GM12875 (cell line): Measurements from ENCODE around the gene GRN.
A peak's percentile ranks its signal among the peaks of the same experiment; 100 is the strongest.

Source experiments
- H3K4me3 ChIP-seq: one replicate; pipeline ENCODE4 v1.5.1; 2011; ENCODE audit warnings: low read depth, low read length, control low read depth
- TF ChIP-seq, protein P1 (sequence below): IDR thresholded peaks from 2 replicates; pipeline ENCODE4 v1.5.1; 2011; ENCODE audit warnings: low read depth, mild to moderate bottlenecking, control low read depth, inconsistent platforms, low read length, moderate library complexity, borderline replicate concordance; ENCODE audit not compliant: insufficient read depth

The GRN gene

DNA sequence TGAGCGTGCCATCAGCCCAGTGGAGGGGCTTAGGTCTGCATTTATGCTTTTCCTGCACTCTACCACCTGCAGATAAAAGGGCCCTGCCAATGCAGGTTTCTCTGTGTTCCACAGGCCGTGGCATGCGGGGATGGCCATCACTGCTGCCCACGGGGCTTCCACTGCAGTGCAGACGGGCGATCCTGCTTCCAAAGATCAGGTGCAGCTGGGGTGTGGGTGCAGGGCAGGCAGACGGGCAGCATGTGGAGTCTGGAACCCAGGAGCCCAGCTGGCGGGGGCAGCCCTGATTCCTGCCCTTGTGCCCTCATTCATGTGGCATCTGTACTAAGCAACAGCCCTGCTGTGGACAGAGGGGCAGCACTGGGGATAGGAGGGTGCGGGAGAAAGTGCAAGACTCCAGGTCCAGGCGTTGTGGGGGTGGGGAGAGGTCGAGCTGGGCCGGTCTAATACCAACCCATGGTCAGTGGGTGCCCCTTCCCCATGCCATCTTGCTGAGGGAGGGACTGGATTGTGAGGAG, 4.5 kb downstream of the GRN start:
- TF ChIP-seq, protein P1, sequence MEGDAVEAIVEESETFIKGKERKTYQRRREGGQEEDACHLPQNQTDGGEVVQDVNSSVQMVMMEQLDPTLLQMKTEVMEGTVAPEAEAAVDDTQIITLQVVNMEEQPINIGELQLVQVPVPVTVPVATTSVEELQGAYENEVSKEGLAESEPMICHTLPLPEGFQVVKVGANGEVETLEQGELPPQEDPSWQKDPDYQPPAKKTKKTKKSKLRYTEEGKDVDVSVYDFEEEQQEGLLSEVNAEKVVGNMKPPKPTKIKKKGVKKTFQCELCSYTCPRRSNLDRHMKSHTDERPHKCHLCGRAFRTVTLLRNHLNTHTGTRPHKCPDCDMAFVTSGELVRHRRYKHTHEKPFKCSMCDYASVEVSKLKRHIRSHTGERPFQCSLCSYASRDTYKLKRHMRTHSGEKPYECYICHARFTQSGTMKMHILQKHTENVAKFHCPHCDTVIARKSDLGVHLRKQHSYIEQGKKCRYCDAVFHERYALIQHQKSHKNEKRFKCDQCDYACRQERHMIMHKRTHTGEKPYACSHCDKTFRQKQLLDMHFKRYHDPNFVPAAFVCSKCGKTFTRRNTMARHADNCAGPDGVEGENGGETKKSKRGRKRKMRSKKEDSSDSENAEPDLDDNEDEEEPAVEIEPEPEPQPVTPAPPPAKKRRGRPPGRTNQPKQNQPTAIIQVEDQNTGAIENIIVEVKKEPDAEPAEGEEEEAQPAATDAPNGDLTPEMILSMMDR = no peak
- H3K4me3 ChIP-seq = no peak overlapping the region

DNA sequence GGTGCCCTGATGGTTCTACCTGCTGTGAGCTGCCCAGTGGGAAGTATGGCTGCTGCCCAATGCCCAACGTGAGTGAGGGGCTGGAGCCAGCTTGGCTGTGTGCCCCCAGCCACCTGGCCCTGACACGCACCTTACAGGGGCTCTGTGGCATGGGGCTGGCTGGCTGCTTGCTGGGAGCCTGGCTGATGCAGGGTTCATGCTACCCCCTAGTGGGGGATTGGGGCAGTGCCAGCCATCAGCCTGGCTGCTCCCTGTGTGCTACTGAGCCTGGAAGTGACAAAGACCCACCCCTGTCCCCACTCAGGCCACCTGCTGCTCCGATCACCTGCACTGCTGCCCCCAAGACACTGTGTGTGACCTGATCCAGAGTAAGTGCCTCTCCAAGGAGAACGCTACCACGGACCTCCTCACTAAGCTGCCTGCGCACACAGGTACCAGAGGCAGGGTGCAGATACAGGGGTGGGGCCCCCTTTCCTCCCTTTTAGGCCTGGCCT, 5.7 kb downstream of the GRN start:
- no peak overlapping the region for H3K4me3 ChIP-seq
- TF ChIP-seq, protein P1 = peak; percentile 99

DNA sequence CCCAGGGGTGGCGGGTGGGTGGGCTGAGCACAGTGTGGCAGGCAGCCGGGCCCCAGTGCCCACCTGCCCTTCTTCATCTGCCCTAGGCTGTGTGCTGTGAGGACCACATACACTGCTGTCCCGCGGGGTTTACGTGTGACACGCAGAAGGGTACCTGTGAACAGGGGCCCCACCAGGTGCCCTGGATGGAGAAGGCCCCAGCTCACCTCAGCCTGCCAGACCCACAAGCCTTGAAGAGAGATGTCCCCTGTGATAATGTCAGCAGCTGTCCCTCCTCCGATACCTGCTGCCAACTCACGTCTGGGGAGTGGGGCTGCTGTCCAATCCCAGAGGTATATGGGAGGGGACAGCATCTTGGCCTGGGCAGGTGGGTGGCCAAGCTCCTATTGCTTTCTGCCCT, 6.4 kb downstream of the GRN start:
- H3K4me3 ChIP-seq = no peak overlapping the region
- TF ChIP-seq, protein P1 = no peak

DNA sequence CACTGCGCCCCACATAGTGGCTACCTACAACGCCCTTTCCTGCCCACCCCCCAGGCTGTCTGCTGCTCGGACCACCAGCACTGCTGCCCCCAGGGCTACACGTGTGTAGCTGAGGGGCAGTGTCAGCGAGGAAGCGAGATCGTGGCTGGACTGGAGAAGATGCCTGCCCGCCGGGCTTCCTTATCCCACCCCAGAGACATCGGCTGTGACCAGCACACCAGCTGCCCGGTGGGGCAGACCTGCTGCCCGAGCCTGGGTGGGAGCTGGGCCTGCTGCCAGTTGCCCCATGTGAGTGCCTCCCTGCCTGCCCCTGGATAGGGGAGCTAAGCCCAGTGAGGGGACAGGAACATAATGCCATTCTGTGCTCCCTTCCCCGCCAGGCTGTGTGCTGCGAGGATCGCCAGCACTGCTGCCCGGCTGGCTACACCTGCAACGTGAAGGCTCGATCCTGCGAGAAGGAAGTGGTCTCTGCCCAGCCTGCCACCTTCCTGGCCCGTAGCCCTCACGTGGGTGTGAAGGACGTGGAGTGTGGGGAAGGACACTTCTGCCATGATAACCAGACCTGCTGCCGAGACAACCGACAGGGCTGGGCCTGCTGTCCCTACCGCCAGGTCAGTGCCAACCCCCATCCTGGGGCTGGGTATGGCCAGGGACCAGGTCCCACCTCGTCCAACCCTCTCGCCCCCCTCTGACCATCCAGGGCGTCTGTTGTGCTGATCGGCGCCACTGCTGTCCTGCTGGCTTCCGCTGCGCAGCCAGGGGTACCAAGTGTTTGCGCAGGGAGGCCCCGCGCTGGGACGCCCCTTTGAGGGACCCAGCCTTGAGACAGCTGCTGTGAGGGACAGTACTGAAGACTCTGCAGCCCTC, 7.1 kb downstream of the GRN start:
- no peak overlapping the region for H3K4me3 ChIP-seq
- TF ChIP-seq, protein P1 = no peak

DNA sequence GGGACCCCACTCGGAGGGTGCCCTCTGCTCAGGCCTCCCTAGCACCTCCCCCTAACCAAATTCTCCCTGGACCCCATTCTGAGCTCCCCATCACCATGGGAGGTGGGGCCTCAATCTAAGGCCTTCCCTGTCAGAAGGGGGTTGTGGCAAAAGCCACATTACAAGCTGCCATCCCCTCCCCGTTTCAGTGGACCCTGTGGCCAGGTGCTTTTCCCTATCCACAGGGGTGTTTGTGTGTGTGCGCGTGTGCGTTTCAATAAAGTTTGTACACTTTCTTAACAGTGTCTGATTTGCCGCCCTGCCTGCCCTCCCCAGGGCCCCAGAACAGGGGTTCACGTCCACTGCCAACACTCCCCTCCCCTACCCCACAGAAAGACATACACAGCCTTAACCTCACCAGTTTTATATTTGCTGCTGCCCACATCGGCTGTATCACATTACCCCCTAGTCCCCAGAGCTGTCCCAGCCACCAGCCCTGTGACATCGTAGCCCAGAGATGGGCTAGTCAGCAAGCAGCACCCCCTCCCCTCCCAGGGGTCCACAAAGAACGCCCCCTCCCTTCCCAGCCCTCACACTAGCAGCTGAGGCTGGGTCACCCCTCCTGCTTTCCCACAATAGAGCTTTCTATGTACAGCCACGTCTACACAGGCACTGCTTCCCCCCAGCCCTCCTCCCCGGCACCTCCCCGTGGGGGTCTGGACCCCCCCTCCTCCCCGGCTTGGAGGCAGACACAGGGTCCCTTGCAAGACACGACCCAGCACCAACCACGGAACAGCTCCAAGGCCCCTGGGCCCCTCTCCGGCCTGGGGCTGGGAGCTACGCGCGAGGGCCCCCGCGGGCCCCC, 7.9 kb downstream of the GRN start:
- TF ChIP-seq, protein P1 = no peak
- H3K4me3 ChIP-seq = no peak overlapping the region

DNA sequence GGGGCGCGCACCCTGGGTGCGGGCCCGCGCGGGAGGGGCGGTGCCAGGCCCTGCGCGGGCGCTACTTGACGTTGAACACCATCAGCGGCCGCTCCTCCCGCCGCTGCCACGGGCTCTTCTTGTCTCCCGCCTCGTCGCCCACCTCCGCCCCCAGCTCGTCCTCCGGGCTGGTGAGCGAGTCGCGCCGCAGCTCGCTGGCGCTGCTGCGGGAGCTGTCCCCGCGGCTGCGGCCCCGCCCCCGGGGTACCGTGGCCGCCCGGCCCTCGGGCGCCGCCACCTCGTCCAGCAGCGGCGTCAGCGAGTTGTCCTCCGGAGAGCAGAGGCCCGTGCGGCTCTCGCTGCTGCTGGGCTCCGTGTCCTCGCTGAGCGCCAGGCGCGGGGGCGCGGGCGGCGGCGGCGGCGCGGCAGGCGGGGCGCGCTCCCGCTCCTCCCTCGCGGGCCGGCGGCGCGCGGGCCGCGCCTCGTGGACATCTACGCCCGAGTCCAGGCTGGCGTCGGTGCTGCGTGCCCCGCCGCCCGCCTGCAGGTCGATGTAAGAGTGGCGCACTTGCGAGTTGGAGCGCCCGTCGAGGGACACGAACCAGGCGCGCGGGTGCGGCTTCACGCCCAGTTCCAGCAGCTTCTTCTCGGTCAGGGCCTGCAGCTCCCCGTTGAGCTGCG, 8.7 kb downstream of the GRN start:
- H3K4me3 ChIP-seq = peak overlapping the region; percentile 36

More for the DNA sequence above, 8.7 kb downstream of the GRN start:
- TF ChIP-seq, protein P1 = no peak
